Measurements from ENCODE around the gene CHD1L. TPM values are rescaled to one million over a fixed set of nuclear protein-coding genes. Genes with fewer than 3 reads are reported as not detected.

The CHD1L gene
- polyA plus RNA-seq, 3 donors = 13.1 to 23.0 (median 15.2) TPM

DNA sequence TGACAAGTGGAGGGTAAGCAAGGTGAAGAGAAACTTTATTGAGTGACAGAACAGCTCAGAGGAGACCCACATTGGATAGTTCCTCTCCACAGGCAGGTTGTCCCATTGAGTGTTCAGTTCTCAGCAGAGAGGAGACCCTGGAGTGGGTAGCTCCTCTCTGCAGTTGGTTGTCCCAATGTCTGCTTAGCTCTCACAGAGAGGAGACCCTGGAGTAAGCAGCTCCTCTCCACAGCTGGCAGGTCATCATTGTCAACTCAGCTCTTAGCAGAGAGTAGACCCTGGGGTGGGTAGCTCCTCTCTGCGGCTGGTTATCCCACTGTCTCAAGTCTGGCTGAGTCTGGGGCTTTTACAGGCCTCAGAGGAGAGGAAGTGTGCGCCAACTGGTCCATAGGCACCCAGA is 6.0 kb upstream of the CHD1L start:
- intact Hi-C loops (cut with micrococcal nuclease) = no loop called here

DNA sequence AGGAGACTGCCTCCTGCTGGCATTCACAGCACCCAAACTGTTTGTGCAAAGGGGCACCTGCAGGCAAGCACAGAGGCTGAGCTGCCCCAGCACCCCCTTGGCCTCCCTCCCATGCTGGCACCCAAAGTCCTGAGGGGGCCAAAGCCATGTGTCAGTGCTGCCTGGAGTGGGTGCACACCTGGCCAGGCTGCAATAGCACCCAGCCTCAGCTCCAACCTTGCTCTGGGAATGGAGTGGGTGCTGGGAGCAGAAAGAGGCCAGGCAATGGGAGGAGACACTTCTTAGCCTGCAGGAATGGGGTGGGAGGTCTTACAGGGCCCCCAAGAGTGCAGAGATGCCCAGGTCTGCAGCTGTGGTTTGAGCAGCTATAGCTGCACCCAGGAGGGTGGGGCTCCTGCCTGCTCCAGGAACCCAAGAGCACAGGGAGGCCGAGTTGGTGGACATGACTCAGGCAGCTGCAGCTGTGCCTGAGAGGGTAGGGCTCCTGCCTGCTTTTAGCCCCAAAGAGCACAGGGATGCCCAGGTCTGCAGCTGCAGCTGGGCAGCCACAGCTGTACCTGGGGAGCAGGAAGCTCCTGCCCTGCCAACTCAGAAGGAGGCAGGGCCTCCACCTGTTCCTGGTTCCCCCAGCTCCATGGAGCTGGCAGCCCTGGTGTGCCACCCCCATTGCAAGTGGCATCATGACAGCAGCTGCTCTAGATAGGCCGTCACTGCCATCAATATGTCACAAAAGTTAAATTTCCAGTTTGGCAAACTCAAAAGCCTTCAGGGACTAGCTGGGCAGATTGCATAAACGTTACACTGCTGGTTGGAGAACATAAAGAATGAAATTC is 5.3 kb upstream of the CHD1L start:
- no peak for DNase-seq
- Histone ChIP-seq H3K4me1 (ENCODE audit: control insufficient read depth in 1 of 2, insufficient read depth in 2 of 2, low read length in 2 of 2) (peaks cover 4% of the 10 kb centered on the region in 2 donors), H3K4me2 (replicated peaks; ENCODE audit: extremely low read depth, low read length, poor library complexity, severe bottlenecking) (no peak overlapping the region), H3K4me3 (replicated peaks in 1 of 3; ENCODE audit: low read depth in 2 of 3, low read length in 3 of 3) (no peak overlapping the region), H3K27me3 (ENCODE audit: control insufficient read depth in 2 of 2, insufficient read depth in 2 of 2, low read length in 2 of 2) (no peaks in the 10 kb centered on the region), H3K9me3 (replicated peaks in 1 of 2; ENCODE audit: control insufficient read depth in 1 of 2, insufficient read depth in 1 of 2, low read length in 2 of 2) (peaks cover 12 to 17% of the 10 kb centered on the region in 2 donors), H2AFZ (ENCODE audit: insufficient read depth, low read depth, low read length, poor library complexity, severe bottlenecking) (no peak overlapping the region), H3K9ac (ENCODE audit: insufficient read depth, low read length, poor library complexity, severe bottlenecking) (no peak overlapping the region), H3K79me2 (ENCODE audit: insufficient read depth, low read length) (no peaks in the 10 kb centered on the region), H3K36me3 (replicated peaks in 1 of 2; ENCODE audit: control insufficient read depth in 1 of 2, insufficient read depth in 2 of 2, low read length in 2 of 2) (no peaks in the 10 kb centered on the region), H3K27ac (ENCODE audit: low read depth in 1 of 2, low read length in 2 of 2) (no peak overlapping the region), H4K20me1 (ENCODE audit: insufficient read depth, low read length) (no peaks in the 10 kb centered on the region)
- Mint-ChIP-seq H3K4me3 (no peak overlapping the region), H3K27me3 (ENCODE audit: low read depth in 3 of 3) (peaks cover 0 to 4% (median 1%) of the 10 kb centered on the region in 3 donors), H3K27ac (no peak overlapping the region), H3K4me1 (peaks cover 3% of the 10 kb centered on the region), H3K9me3 (peaks cover 2 to 26% (median 20%) of the 10 kb centered on the region in 7 donors), H3K36me3 (peaks cover 0 to 6% of the 10 kb centered on the region in 2 donors)
- 86% methylated on average over 3 of the region's 3 CpGs for WGBS (ENCODE audit: insufficient coverage)
- TF ChIP-seq, protein P1, sequence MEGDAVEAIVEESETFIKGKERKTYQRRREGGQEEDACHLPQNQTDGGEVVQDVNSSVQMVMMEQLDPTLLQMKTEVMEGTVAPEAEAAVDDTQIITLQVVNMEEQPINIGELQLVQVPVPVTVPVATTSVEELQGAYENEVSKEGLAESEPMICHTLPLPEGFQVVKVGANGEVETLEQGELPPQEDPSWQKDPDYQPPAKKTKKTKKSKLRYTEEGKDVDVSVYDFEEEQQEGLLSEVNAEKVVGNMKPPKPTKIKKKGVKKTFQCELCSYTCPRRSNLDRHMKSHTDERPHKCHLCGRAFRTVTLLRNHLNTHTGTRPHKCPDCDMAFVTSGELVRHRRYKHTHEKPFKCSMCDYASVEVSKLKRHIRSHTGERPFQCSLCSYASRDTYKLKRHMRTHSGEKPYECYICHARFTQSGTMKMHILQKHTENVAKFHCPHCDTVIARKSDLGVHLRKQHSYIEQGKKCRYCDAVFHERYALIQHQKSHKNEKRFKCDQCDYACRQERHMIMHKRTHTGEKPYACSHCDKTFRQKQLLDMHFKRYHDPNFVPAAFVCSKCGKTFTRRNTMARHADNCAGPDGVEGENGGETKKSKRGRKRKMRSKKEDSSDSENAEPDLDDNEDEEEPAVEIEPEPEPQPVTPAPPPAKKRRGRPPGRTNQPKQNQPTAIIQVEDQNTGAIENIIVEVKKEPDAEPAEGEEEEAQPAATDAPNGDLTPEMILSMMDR (IDR thresholded peaks at IDR 0.05) = no peak
- intact Hi-C loops (cut with micrococcal nuclease) = no loop called here

More for the DNA sequence above, 6.0 kb upstream of the CHD1L start:
- TF ChIP-seq, protein P1 (IDR thresholded peaks at IDR 0.05) = no peak
- 100% methylated on average over 1 of the region's 2 CpGs for WGBS (ENCODE audit: insufficient coverage)
- Mint-ChIP-seq H3K9me3 (peaks cover 7 to 33% (median 25%) of the 10 kb centered on the region in 7 donors), H3K4me1 (no peaks in the 10 kb centered on the region), H3K27ac (no peak overlapping the region), H3K4me3 (no peak overlapping the region), H3K36me3 (peaks cover 0 to 6% of the 10 kb centered on the region in 2 donors), H3K27me3 (ENCODE audit: low read depth in 3 of 3) (peaks cover 0 to 4% (median 1%) of the 10 kb centered on the region in 3 donors)
- H3K27me3 ChIP-seq (ENCODE audit: control insufficient read depth in 2 of 2, insufficient read depth in 2 of 2, low read length in 2 of 2) = no peaks in the 10 kb centered on the region
- no peak overlapping the region for H3K4me2 ChIP-seq (replicated peaks; ENCODE audit: extremely low read depth, low read length, poor library complexity, severe bottlenecking)
- no peak overlapping the region for H3K9ac ChIP-seq (ENCODE audit: insufficient read depth, low read length, poor library complexity, severe bottlenecking)
- DNase-seq = no peak
- no peaks in the 10 kb centered on the region for H3K36me3 ChIP-seq (replicated peaks in 1 of 2; ENCODE audit: control insufficient read depth in 1 of 2, insufficient read depth in 2 of 2, low read length in 2 of 2)
- no peak overlapping the region for H3K4me3 ChIP-seq (replicated peaks in 1 of 3; ENCODE audit: low read depth in 2 of 3, low read length in 3 of 3)
- H3K79me2 ChIP-seq (ENCODE audit: insufficient read depth, low read length) = no peaks in the 10 kb centered on the region
- peaks cover 12 to 25% of the 10 kb centered on the region in 2 donors for H3K9me3 ChIP-seq (replicated peaks in 1 of 2; ENCODE audit: control insufficient read depth in 1 of 2, insufficient read depth in 1 of 2, low read length in 2 of 2)
- H3K27ac ChIP-seq (ENCODE audit: low read depth in 1 of 2, low read length in 2 of 2) = no peak overlapping the region
- no peak overlapping the region for H2AFZ ChIP-seq (ENCODE audit: insufficient read depth, low read depth, low read length, poor library complexity, severe bottlenecking)
- H3K4me1 ChIP-seq (ENCODE audit: control insufficient read depth in 1 of 2, insufficient read depth in 2 of 2, low read length in 2 of 2) = no peaks in the 10 kb centered on the region
- no peaks in the 10 kb centered on the region for H4K20me1 ChIP-seq (ENCODE audit: insufficient read depth, low read length)
